Neural progenitor cell (in vitro differentiated cells): ENCODE measurements around the gene TSPAN4. TPM values are rescaled to one million over a fixed set of nuclear protein-coding genes. Genes with fewer than 3 reads are reported as not detected.

Experiments used
- DNase-seq: peaks from one replicate; pipeline ENCODE4 v3.0.0-alpha.2; 2016; ENCODE audit warnings: low spot score
- H2AFZ ChIP-seq: fragments of 200-600 bp; sonication (generic); replicated peaks from 2 replicates; pipeline ENCODE4 v1.6.1; 2016; ENCODE audit warnings: antibody characterized with exemption
- H3F3A ChIP-seq: fragments of 200-600 bp; sonication (generic); 2 replicates; pipeline ENCODE4 v1.6.1; 2016; ENCODE audit warnings: antibody characterized with exemption, low read depth
- H3K27ac ChIP-seq: fragments of 200-600 bp; sonication (generic); 2 replicates; pipeline ENCODE4 v1.5.1; 2016; ENCODE audit warnings: mild to moderate bottlenecking
- H3K27me3 ChIP-seq: fragments of 200-600 bp; sonication (generic); 2 replicates; pipeline ENCODE4 v1.6.1; 2016; ENCODE audit warnings: mild to moderate bottlenecking, moderate library complexity
- H3K36me3 ChIP-seq: fragments of 200-600 bp; sonication (generic); 2 replicates; pipeline ENCODE4 v1.5.1; 2016
- H3K4me1 ChIP-seq: fragments of 200-600 bp; sonication (generic); 2 replicates; pipeline ENCODE4 v1.6.1; 2016; ENCODE audit warnings: mixed run types
- H3K4me2 ChIP-seq: fragments of 200-600 bp; sonication (generic); 2 replicates; pipeline ENCODE4 v1.6.1; 2016
- H3K4me3 ChIP-seq: fragments of 200-600 bp; sonication (generic); 2 replicates; pipeline ENCODE4 v1.5.1; 2016
- H3K79me2 ChIP-seq: fragments of 200-600 bp; sonication (generic); 2 replicates; pipeline ENCODE4 v1.6.1; 2016; ENCODE audit warnings: low read depth
- H3K9ac ChIP-seq: fragments of 200-600 bp; sonication (generic); 2 replicates; pipeline ENCODE4 v1.6.1; 2016
- H3K9me3 ChIP-seq: fragments of 200-600 bp; sonication (generic); 2 replicates; pipeline ENCODE4 v1.5.1; 2016; ENCODE audit warnings: low read depth
- H4K20me1 ChIP-seq: fragments of 200-600 bp; sonication (generic); 2 replicates; pipeline ENCODE4 v1.6.1; 2016; ENCODE audit warnings: low read depth
- H3K27ac Mint-ChIP-seq: 3 replicates; pipeline ENCODE4 v1.8.0; 2021; ENCODE audit warnings: mixed read lengths
- H3K27me3 Mint-ChIP-seq: 2 replicates; pipeline ENCODE4 v1.8.0; 2022; ENCODE audit warnings: low read depth, mild to moderate bottlenecking, inconsistent platforms, moderate library complexity, mixed read lengths; ENCODE audit not compliant: insufficient read depth
- H3K36me3 Mint-ChIP-seq: 3 replicates; pipeline ENCODE4 v1.8.0; 2021; ENCODE audit warnings: mixed read lengths
- H3K4me1 Mint-ChIP-seq: 3 replicates; pipeline ENCODE4 v1.8.0; 2021; ENCODE audit warnings: mixed read lengths
- H3K4me3 Mint-ChIP-seq: 3 replicates; pipeline ENCODE4 v1.8.0; 2021; ENCODE audit warnings: mild to moderate bottlenecking, moderate library complexity, mixed read lengths
- H3K9me3 Mint-ChIP-seq: 3 replicates; pipeline ENCODE4 v1.8.0; 2020; ENCODE audit warnings: mixed read lengths
- EZH2 ChIP-seq: fragments of 200-600 bp; sonication (generic); IDR thresholded peaks from 2 replicates; pipeline ENCODE4 v1.6.1; 2017; ENCODE audit warnings: antibody characterized with exemption, mild to moderate bottlenecking, moderate library complexity
- EZH2phosphoT487 ChIP-seq: fragments of 200-600 bp; sonication (generic); IDR thresholded peaks from 2 replicates; pipeline ENCODE4 v1.6.1; 2017; ENCODE audit warnings: antibody characterized with exemption
- total RNA-seq: library from RNA; depleted of rRNA; stranded (reverse); fragments of >200 nt; gene quantifications from 2 replicates; pipeline ENCODE4 v1.2.3, GENCODE V29; 2015; ENCODE audit warnings: low replicate concordance
- TF ChIP-seq, protein P1 (sequence below): fragments of 200-600 bp; sonication (generic); IDR thresholded peaks from 2 replicates; pipeline ENCODE4 v1.5.1; 2017; ENCODE audit warnings: antibody characterized with exemption, mild to moderate bottlenecking

The TSPAN4 gene
- total RNA-seq, 1 donor from 2014 or later, result 19.6 TPM

DNA sequence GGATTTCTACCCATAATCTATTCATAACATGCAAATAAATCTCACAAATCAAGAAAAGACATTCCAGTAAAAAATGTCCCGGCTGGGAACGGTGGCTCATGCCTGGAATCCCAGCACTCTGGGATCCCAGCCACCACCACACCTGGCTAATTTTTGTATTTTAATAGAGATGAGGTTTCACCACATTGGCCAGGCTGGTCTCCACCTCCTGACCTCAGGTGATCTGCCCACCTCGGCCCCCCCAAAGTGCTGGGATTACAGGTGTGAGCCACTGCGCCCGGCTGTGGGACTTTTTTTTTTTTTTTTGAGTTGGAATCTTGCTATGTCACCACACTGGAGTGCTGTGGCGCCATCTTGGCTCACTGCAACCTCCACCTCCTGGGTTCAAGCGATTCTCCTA, 63.3 kb downstream of the TSPAN4 start:
- Histone ChIP-seq H3K9ac (no peak overlapping the region), H3K4me3 (no peak overlapping the region), H3K27me3 (no peaks in the 10 kb centered on the region), H3K4me2 (no peak overlapping the region), H4K20me1 (peaks cover 11% of the 10 kb centered on the region), H3K79me2 (peaks cover 29% of the 10 kb centered on the region), H3K36me3 (no peaks in the 10 kb centered on the region), H3K27ac (no peak overlapping the region), H3F3A (peaks cover under 1% of the 10 kb centered on the region), H3K4me1 (peaks cover 7% of the 10 kb centered on the region), H3K9me3 (no peaks in the 10 kb centered on the region), H2AFZ (no peak overlapping the region)
- no peak for DNase-seq
- H3K27ac Mint-ChIP-seq, result no peak overlapping the region
- H3K4me1 Mint-ChIP-seq, result peaks cover 9% of the 10 kb centered on the region
- no peaks in the 10 kb centered on the region for H3K9me3 Mint-ChIP-seq
- peaks cover 17% of the 10 kb centered on the region for H3K36me3 Mint-ChIP-seq
- TF ChIP-seq EZH2, result no peak
- TF ChIP-seq, protein P1, sequence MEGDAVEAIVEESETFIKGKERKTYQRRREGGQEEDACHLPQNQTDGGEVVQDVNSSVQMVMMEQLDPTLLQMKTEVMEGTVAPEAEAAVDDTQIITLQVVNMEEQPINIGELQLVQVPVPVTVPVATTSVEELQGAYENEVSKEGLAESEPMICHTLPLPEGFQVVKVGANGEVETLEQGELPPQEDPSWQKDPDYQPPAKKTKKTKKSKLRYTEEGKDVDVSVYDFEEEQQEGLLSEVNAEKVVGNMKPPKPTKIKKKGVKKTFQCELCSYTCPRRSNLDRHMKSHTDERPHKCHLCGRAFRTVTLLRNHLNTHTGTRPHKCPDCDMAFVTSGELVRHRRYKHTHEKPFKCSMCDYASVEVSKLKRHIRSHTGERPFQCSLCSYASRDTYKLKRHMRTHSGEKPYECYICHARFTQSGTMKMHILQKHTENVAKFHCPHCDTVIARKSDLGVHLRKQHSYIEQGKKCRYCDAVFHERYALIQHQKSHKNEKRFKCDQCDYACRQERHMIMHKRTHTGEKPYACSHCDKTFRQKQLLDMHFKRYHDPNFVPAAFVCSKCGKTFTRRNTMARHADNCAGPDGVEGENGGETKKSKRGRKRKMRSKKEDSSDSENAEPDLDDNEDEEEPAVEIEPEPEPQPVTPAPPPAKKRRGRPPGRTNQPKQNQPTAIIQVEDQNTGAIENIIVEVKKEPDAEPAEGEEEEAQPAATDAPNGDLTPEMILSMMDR, result no peak
- no peak for TF ChIP-seq EZH2phosphoT487
- no peak overlapping the region for H3K4me3 Mint-ChIP-seq
- H3K27me3 Mint-ChIP-seq, result peaks cover 2% of the 10 kb centered on the region

DNA sequence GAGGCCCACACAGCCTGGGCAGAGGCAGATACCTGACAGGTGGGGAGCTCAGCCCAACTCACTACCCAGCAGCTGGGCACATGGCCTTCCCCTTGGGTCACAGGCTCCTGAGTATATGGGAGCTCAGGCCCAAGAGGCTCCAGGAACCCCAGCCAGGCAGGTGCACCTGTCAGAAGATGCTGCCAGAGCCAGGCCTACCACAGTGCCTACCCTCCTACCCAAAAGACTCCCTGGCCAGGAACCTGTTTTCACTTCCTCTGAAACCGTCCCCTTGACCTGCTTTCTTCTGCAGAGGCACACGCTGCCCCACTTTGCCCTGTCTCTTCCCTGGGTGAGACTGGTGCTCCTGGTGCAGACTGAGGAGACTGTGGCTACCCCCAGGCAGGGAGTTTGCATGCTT, 65.0 kb downstream of the TSPAN4 start:
- Mint-ChIP-seq H3K36me3 (peaks cover 13% of the 10 kb centered on the region), H3K27me3 (peaks cover 2% of the 10 kb centered on the region), H3K4me3 (no peak overlapping the region)

DNA sequence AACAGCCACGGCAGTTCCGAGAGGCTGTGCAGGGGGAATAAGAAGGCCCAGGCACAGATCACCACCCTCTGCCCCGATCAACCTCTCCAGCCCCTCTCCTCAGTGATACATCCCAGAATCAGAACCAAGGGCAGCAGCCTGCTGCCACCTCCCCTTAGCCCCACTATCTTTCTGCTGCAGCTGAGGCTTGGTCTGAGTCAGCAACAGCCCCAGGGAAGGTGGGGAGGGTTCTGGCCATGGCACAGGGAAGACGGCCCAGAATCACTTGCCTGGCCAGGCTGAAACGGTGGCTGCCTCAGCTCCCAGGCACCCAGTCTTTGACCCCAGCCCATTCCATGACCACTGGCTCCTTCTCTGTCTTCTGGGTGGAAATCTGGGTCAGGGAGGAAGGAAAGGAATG, 65.6 kb downstream of the TSPAN4 start:
- no peak overlapping the region for H3K27ac Mint-ChIP-seq
- H2AFZ ChIP-seq, result no peak overlapping the region
- no peak overlapping the region for H3K4me3 ChIP-seq
- H3K4me1 ChIP-seq, result peaks cover 14% of the 10 kb centered on the region
- no peak overlapping the region for H3K9ac ChIP-seq
- H3K9me3 Mint-ChIP-seq, result no peaks in the 10 kb centered on the region
- H3K79me2 ChIP-seq, result peaks cover 29% of the 10 kb centered on the region
- peaks cover 11% of the 10 kb centered on the region for H4K20me1 ChIP-seq
- no peak overlapping the region for H3K27ac ChIP-seq
- peaks cover 13% of the 10 kb centered on the region for H3K36me3 Mint-ChIP-seq
- H3K27me3 ChIP-seq, result no peaks in the 10 kb centered on the region
- no peaks in the 10 kb centered on the region for H3K9me3 ChIP-seq
- peaks cover 11% of the 10 kb centered on the region for H3F3A ChIP-seq
- no peak overlapping the region for H3K4me2 ChIP-seq
- H3K36me3 ChIP-seq, result no peaks in the 10 kb centered on the region
- peak overlapping the region; percentile 53 for H3K4me3 Mint-ChIP-seq
- peaks cover 18% of the 10 kb centered on the region for H3K4me1 Mint-ChIP-seq
- H3K27me3 Mint-ChIP-seq, result peaks cover 2% of the 10 kb centered on the region
- TF ChIP-seq, protein P1, result no peak
- no peak for TF ChIP-seq EZH2phosphoT487
- no peak for TF ChIP-seq EZH2
- no peak for DNase-seq

More for the DNA sequence above, 65.0 kb downstream of the TSPAN4 start:
- Histone ChIP-seq H3K27ac (no peak overlapping the region), H4K20me1 (peaks cover 11% of the 10 kb centered on the region), H3K27me3 (no peaks in the 10 kb centered on the region), H3K79me2 (peaks cover 29% of the 10 kb centered on the region), H3K9ac (no peak overlapping the region), H2AFZ (no peak overlapping the region), H3K4me2 (no peak overlapping the region), H3K36me3 (no peaks in the 10 kb centered on the region), H3K4me3 (no peak overlapping the region), H3K4me1 (peaks cover 14% of the 10 kb centered on the region), H3K9me3 (no peaks in the 10 kb centered on the region), H3F3A (peaks cover 11% of the 10 kb centered on the region)
- DNase-seq, result no peak
- Mint-ChIP-seq H3K4me1 (peaks cover 18% of the 10 kb centered on the region), H3K9me3 (no peaks in the 10 kb centered on the region), H3K27ac (no peak overlapping the region)
- TF ChIP-seq EZH2phosphoT487 (no peak), EZH2 (no peak)
- TF ChIP-seq, protein P1, result no peak
